DMS153 (cell line): ENCODE data around the gene EEFSEC.

Experiments
- DNase-seq: peaks from one replicate; lab custom pipeline; 2025; lab: John Stamatoyannopoulos, UW

The EEFSEC gene

DNA sequence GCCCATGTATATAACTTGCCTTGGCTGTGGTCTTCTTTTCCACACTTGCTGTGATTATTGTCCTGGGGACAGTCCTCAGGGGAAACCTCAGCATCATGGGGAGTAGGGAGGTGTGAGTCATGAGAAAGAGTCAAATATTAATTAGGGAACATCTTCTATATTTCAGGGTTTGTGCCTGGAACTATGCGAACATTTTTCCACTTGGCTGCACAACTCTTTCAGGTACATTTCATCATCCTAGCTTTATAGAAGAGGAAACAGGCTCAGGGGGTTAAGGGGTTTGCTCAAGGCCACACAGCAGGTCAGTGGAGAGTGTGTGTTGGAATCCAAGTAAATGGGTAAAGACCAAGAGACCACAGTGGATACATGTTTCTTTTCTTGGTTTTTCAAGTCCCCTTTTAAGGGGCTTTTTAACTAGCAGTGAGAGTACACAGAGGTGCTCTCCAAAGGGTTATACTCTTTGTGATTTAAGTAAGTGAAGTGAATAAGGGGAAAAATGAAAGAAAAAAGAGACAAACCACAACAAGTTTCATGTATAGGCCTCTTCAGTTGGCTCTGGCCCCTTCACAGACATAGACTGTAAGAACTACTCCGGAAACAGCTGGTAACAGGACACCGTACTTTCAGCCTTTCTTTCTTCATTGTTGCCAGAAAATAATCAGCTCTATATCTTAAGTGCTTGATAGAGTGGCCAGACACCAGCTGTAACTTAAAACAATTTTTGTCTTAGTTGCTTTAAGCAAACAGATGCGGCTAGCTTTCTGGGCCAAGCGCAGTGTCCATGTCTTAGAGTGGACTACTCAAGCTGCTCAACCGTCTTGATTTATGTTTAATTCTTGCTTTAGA lies 64.6 kb downstream of the EEFSEC start:
- no peak for DNase-seq

DNA sequence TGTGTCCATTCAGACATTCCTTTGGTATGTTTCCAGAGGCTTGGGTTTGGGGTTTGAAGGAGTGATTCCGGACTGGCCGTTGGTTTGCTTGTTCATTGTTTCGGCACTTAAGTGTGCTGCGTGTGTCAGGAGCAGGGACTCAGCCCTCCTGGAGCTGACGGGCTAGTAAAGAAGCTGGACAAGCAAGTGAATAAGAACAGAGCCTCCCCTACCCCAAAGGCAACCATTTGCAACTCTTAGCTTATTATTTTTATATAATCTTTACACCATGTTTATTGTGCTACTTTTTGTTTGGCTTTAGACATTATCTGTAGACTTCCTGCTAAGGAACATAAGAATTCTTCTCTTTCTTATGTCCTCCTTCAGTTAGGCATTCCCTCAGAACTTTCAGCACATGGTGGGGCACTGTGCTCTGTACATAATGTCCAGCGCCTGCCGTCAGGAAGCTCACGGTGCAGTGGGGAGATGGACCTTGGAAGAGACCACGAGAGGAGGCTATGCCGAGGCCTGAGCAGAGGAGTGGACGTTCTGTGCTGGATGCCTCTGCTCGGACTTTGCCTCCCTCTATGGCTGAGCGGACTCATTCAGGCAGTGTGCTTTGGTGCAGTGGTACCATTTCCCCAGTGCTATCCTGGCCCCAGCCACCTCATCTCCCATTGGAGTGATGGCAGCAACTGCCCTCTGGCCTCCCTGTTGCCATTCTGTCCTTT lies 65.4 kb downstream of the EEFSEC start:
- DNase-seq = no peak

DNA sequence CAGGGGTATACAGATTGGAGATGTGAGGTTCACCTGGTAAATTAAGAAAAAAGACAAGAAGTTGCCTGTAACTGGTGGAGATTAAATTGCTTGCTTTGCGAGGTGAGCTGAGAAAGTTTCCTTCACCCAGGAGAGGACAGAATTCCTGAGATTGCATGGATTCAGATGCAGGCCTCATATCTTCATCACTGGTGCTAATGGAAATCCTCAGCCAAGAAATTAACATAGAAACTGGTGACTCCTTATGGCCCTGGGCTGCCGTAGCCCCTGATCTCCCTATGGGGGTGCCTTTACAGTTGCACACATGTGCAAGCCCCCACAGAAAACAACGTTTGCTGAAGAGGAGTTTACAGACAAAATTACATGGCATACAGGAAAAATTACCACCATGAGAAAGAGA lies 68.0 kb downstream of the EEFSEC start:
- no peak for DNase-seq

DNA sequence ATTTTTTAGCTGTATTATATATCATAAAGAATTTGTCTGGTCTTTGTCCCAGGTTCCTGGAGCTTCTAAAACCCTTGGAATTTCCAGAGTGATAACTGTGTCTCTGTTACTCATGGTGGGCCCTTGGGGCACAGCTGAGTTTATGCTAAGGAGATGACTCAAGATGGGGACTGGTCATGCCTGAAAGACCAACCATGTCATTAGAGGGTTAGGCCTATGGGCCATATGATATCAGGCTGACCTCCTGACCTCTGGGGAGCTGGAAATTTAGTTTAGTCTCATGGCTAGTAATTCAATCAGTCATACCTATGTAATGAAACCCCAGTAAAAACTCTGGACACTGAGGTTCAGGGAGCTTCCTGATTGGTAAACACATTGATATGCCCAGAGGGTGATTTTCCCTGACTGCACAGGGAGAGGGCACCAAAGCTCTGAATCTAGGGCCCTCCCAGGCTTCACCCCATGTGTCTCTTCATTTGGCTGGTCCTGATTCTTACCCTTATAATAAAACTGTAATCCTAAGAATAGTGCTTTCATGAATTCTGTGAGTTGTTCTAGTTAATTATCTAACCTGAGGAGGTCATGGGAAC lies 69.6 kb downstream of the EEFSEC start:
- no peak for DNase-seq

DNA sequence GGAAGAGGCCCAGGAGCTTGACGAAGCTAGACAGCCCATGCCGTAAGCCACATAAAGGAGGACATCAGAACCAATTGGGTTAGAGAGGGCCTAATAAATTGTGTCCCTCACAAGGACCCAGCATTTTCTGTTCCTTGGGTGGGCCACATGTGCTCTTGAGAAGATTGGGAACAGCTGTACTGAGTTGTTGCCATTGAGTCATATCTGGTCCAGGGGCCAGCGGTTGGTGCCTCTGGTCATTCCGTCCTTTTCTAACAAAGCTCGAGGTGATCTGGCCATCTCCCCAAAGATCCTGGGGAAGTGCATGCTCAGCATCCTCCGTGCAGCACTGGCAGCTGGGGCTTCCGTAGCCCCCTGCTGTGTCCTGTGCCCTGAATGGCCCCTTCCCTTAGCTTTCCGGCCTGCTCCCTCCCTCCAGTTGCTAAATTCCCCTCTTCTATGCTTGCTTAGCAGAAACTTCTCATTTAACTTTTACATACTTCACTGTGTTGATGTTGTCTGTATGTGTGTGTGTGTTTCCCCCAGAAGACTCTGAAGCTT lies 73.0 kb downstream of the EEFSEC start:
- no peak for DNase-seq

DNA sequence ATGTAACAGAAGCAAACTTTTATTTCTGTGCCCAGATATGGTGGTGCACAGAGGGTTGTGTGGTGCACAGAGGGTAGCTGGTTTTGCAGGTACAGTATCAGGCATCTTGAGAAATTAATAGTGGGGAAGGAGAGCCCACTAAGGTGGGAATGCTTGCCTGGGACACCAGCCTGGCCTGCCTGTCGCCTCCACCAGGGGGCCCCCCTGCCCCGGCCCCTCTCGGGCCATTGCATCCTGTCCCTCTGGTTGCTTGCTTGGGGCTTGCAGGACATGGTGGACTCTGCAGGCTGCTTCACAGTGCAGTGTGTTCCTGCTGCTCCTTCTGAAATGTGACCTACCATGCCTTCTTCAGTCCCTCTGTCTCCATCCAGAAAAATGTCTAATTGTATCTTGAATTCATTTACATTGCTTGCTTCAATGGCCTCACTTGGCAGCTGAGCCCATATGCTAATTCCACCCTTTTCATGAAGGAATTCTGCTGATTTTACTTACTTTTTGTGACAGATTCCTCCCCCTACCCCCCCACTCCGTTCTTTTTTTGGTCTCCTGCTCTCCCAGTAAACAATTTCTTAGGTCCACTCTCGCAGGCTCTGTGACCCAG lies 73.6 kb downstream of the EEFSEC start:
- no peak for DNase-seq

DNA sequence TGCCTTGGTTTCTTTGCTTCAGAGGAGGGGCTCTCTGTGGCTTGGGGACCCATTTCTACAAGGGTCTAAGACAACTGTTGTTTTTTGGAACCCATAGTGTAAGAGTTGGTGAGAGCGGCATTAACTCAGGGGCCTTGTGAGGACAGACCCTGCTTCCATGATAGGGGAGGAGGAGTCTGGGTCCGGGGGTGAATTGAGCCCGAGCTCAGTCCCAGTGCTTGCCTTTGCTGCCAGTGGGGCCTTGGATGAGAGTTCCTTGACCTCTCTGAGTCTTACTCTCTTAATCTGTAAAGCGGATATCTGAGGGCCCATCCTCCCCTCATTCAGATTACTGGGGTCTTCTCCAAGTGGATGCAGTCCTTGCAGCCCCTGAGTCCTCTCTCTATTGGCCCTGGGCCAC lies 74.2 kb downstream of the EEFSEC start:
- no peak for DNase-seq

DNA sequence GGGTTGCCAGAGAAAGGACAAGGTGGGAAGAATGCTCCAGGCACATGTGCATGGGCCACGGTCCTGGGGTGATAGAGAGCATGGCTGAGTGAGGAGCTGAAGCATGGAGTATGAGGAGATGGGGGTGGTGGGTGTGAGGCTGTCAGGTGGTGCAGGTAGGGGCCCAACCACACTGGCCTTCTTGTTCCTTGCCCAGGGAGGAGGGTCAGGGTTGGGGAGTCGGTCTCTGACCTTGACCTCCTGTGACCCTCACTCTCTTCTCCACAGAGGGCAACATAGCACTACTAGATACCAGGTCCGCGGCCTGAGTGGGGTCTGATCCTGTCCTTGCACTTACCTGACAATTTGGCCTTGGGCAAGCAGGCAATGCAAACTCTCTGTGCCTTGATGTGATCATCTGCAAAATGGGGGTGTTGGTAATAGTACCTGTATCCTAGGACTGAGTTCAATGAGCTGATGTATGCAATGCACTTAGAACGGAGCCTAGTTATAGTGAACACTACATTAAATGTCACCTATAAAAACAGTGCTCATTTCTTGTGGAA lies 75.2 kb downstream of the EEFSEC start:
- no peak for DNase-seq

DNA sequence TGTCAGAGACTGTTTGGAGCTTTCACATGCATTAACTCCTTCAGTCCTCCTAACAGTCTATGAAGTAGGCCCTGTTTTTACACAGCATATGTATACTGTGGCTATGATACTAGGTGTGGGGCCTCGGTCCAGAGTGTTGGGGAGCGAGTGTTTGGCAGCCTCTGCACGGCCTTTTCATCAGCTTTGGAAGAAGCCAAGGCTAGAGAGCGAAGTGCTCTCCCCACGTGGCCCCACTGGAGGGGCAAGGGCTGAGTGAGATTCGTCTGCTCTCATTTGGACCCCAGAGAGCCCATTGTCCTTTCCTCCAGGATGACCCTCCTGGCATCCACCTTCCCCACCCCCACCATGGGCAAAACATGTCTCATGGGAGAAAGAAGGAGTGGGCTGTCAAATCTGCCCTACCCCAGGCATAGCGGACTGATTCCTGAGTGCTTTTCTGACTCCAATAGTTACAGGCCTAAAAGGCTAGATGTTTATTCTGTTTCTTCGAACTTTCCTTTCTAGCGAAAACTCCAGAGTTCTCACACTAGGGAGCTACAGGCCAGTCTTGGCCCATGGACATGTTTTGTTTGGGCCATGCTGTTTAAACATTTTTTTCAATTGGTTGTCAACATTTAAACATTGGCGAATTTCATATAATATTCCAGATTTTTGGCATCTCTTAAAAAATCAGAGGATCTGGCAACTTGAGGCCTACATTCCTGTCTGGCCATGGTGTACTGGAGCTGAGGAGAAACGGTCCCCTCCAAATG lies 76.0 kb downstream of the EEFSEC start:
- no peak for DNase-seq

DNA sequence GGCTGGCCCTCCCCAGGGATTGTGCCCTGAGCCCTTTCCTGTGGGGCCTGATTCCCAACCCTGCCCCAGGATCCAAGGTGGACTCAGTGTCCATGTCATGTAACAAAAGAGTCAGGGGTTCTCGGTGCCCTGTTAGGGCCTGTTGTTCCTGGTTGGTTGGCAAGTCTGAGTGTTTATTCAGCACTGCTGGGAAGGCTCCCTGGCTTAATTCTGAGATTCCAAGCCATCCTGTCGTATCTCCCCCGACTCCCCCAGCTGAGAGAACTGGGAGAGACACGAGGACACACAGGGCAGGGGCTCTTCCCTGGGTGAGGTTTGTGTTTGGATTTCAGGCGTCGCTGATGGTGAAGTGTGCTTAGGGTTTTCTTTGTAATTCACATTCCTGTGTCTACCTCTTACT lies 78.3 kb downstream of the EEFSEC start:
- DNase-seq = no peak

DNA sequence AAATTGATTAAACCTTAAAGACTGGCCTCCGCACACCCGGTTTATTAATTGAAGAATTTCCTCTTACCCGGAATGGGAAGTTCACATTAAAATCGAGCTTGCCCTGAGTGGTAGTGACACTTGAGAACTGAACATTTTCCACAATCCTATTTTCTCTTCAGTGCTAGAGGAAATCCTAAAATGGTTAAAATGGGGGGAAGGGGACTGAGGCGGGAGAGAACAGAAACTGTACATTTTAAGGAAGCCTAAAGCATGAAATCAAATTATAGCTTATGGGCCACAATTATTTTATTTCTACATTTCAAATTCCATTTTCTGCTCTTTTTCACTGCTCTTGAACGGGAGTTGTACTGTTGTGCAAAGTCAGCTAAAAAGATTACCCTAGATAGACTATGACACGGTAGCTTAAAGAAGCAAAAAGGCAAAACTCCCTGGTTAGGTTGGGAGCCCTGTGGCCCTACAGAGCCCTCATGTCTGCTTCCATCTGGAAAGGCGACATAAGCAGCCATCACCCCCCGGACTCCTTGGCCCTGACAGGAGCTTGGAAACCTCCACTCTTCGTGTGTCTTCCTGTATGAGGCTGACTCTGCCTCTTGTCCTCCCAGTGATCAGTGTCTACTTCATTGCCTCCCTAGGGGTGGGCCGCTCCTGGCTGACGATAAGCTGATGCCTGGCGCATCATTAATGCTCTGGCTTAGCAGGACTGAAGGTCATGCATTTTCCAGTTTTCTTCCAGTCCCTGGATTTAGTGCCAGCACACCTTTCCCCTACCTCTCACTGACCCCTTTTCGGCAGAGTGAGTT lies 79.3 kb downstream of the EEFSEC start:
- no peak for DNase-seq

DNA sequence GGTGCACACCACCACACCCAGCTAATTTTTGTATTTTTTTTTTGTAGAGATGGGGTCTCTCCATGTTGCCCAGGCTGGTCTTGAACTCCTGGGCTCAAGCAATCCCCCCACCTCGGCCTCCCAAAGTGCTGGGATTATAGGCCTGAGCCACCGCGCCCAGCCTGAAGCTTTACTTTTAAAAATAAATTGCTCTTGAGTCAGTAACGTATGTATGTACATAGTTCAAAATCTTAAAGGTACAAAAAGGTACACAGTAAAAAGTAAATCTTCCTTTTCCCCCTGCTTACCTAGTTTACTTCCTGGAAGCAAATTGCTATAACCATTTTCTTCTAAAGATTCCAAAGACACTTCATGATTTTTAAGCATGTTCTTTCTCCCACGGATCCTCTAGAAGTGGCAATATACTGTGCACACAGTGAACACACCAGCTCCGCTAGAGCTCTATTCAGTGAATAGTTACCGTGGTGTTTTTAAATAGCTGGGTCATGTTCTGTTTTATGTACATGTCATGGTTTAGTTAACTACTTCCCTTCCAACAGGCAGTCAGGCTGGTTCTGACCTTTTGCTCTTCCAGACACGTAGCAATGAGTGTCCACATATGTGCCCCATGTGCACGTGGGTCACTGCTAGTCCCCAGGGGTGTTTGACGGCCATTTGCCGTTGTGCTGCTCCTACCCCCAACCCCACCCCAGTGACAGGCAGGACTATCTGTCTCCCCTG lies 82.1 kb downstream of the EEFSEC start:
- DNase-seq = no peak

DNA sequence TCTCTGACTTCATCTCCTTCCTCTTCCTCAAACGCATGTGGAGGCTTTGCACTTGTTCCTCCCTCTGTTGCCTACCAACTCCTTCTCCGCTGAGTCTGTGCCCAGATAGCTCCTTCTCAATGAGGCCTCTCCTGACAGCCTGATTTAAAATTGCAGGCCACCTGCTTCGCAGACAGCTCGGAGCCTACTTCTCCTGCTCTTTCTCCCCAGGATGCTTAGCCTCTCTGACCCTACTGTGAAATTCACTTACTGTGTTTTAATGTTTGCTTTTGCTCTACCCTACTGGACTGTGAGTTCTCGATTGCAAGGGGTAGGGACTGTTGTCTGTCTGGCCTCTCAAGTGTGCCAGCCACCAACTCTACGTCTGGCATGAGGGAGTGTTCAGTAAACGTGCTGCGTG lies 83.4 kb downstream of the EEFSEC start:
- DNase-seq = peak; percentile 21

DNA sequence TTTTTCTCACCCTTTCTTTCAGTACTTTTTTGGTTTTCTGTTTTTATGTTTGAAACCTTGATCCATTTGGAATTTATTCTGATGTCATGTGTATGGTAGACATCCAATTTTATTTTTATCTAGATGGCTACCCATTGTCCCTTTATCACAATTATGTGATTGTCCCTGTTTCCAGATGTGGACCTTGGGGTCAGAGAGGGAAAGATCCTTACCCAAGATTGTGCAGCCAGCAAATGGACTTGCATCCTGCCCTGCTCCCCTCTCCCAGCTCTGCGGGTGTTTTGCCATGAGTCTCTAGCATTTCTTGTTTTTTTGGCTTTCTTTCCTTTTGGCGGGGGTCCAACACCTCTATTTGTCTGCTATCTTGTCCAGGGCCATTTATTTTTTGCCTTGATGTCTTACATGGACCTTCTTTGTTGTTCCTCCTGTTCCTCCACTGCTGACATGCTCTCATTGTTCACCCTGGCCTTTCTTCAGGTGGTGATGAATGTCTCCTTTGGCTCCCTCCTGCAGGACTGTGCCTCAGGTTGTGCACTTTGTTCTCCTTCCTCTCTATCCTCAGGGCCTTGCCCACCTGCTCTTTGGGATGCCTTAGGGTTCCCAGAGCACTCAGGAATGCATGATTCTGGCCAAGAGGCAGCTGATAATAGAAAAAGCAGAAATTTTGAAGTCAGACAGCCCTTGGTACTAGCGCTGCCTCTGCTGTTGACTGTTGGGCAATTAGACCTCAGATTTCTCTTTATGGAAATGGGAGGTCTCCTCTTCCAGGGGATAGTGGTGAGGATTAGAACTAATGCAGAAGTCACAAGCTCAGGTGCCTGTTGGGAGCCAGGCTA lies 84.3 kb downstream of the EEFSEC start:
- DNase-seq = no peak

DNA sequence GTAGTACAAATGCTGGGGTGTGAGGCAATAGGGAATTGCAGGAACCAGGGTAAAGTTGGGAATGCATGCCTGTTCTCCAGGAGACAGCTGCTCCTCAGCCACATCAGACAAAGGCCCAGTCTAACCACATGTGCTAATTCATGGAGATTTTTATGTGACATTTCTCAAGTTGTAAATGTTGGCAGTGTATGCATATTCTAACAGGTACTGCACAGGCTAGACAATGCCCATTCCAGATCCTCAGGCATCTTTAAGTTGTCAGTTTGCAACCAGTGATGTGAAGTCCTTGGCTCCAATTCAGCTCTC lies 84.9 kb downstream of the EEFSEC start:
- no peak for DNase-seq

DNA sequence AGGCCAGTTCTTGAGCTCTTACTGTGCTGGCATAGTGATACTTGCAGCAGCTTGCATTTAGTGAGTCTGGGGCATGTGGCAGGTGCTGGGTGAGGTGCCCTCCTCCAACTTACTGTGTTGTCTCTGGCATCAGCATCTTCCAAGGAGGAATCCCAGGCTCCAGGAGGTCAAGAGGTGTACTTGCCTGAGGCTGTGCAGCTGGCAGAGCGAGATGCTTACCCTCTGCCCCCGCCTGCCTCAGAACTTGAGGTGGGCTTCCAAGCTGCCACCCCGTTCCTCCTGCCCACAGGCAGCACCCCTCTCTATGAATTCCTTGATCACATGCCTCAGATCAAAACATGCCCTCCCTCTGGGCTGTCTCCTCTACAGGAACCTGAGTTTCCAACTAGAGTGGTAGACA lies 86.0 kb downstream of the EEFSEC start:
- no peak for DNase-seq

DNA sequence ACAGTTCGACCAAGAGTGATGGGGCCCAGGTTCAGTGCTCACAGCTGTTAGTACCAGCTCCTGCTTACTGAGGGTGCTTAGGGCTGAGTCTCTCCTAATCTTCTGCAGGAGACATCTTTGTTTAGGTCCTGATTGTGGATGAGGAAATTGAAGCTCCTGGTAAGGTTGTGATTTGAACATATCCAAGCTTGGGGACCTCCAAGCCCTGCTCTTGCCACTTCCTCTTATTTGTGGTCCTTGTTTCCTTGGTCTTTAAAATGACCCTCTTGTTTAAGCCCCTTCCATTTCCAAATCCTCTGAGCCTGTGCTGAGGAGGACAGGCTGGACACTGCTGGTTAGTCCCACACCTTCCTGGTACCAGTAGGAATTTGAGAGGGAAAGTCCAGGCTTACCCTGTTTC lies 87.0 kb downstream of the EEFSEC start:
- no peak for DNase-seq

DNA sequence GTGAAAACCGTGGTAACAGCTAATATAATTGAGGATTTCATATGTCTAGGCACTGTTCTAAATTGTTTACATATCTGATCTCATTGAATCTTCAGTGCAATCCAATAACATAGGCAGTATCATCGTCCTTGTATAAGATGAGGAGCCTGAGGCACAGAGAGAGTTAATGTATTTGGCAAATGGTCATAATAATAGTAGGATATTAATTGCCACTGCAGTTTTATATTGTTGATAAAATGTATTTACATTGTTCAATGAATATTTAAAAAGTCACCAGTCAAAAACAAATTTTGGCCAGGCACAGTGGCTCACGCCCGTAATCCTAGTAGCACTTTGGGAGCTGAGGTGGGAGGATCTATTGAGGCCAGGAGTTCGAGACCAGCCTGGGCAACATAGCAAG lies 88.5 kb downstream of the EEFSEC start:
- no peak for DNase-seq
